H1 (cell line): ENCODE measurements around the gene NTN1. TPM values are rescaled to one million over a fixed set of nuclear protein-coding genes. Genes with fewer than 3 reads are reported as not detected.

Experiments
- BACH1 ChIP-seq: IDR thresholded peaks from 2 replicates; pipeline ENCODE4 v1.6.1; 2012; ENCODE audit warnings: low read length, improper control_type of control experiment
- CBX5 ChIP-seq: fragments of 300-800, 300-1000 bp; sonication (generic); IDR thresholded peaks from 2 replicates; pipeline ENCODE4 v1.7.1; 2016; ENCODE audit warnings: antibody characterized with exemption, low read length, low read depth
- CEBPB ChIP-seq: IDR thresholded peaks from 2 replicates; pipeline ENCODE4 v1.6.1; 2012; ENCODE audit warnings: low read depth, low read length
- CHD1 ChIP-seq: IDR thresholded peaks from 2 replicates; pipeline ENCODE4 v1.6.1; 2012; ENCODE audit warnings: low read depth, low read length, improper control_type of control experiment
- SUZ12 ChIP-seq: fragments of 200-600 bp; sonication (generic); IDR thresholded peaks from 2 replicates; pipeline ENCODE4 v1.6.1; 2012; ENCODE audit warnings: mild to moderate bottlenecking, inconsistent platforms, low read length, moderate library complexity, mixed read lengths
- polyA plus RNA-seq, 7 experiments: library from polyadenylated mRNA; depleted of rRNA in 3 of 7; stranded (reverse) in 5 of 7; unstranded in 2 of 7; fragments of >200 nt in 5 of 7; fragments of 200-250 nt in 2 of 7; gene quantifications; 1 replicate in 5 of 7; 2 replicates in 1 of 7; 4 replicates in 1 of 7; pipeline versions ENCODE4 v1.2.1 to v1.2.3, GENCODE V29; 2011 to 2013; ENCODE audit warnings: missing spikeins in 2 of 7, mixed read lengths in 2 of 7
- total RNA-seq: library from RNA; stranded (reverse); fragmentation: NEBNext Ultra II Directional; extraction: Animal tissue kit (Norgen Biotek cat#: 25700); gene quantifications from 2 replicates; pipeline ENCODE4 v1.2.1, GENCODE V29; 2021
- TF ChIP-seq, protein P1 (sequence below), 3 experiments: IDR thresholded peaks; 1 replicate in 2 of 3; 2 replicates in 1 of 3; pipeline versions ENCODE4 v1.5.1 to v1.6.1; 2011; ENCODE audit warnings: low read length in 3 of 3, mild to moderate bottlenecking in 3 of 3, inconsistent platforms in 2 of 3, low read depth in 1 of 3, moderate library complexity in 1 of 3; ENCODE audit not compliant: insufficient read depth in 1 of 3; ENCODE audit errors: control extremely low read depth in 1 of 3

Gene NTN1
- total and polyA plus RNA-seq, 2 of the 8 experiments (the other 6 are each of a cell fraction or from before 2014, with no cell fraction given): 2.0 to 2.3 TPM

GRCh38 chr17:9235346-9235745 is 214.0 kb downstream of the NTN1 start (continued):
- TF ChIP-seq, protein P1, sequence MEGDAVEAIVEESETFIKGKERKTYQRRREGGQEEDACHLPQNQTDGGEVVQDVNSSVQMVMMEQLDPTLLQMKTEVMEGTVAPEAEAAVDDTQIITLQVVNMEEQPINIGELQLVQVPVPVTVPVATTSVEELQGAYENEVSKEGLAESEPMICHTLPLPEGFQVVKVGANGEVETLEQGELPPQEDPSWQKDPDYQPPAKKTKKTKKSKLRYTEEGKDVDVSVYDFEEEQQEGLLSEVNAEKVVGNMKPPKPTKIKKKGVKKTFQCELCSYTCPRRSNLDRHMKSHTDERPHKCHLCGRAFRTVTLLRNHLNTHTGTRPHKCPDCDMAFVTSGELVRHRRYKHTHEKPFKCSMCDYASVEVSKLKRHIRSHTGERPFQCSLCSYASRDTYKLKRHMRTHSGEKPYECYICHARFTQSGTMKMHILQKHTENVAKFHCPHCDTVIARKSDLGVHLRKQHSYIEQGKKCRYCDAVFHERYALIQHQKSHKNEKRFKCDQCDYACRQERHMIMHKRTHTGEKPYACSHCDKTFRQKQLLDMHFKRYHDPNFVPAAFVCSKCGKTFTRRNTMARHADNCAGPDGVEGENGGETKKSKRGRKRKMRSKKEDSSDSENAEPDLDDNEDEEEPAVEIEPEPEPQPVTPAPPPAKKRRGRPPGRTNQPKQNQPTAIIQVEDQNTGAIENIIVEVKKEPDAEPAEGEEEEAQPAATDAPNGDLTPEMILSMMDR (IDR thresholded peaks at IDR 0.05; ENCODE audit: control extremely low read depth in 1 of 3, insufficient read depth in 1 of 3, low read depth in 1 of 3, low read length in 3 of 3): no peak
- no peak for TF ChIP-seq CBX5
- no peak for TF ChIP-seq SUZ12
- TF ChIP-seq BACH1: no peak
- no peak for TF ChIP-seq CEBPB
- no peak for TF ChIP-seq CHD1
